Cardiac fibroblast (primary cell): ENCODE measurements around the gene ZNF213.
"Not testable (repeated sequence)": the region's sequence is repeated elsewhere in the genome, so short reads cannot be mapped to it uniquely, and the experiment has no call there.

Source experiments
- DNase-seq, 2 donors: peaks; one replicate each; pipeline versions ENCODE4 v3.0.0 to v3.0.0-alpha.2; 2010; ENCODE audit warnings: low read depth in 2 of 2
- H3K4me3 ChIP-seq, 2 donors: replicated peaks in 1 of 2; 1 replicate in 1 of 2; 2 replicates in 1 of 2; pipeline ENCODE4 v1.5.1; 2011; ENCODE audit warnings: low read depth in 2 of 2, low read length in 2 of 2, mild to moderate bottlenecking in 2 of 2, moderate library complexity in 1 of 2
- CTCF ChIP-seq: IDR thresholded peaks from one replicate; pipeline ENCODE4 v1.5.1; 2011; ENCODE audit warnings: low read depth, mild to moderate bottlenecking, low read length, inconsistent platforms

ZNF213 gene

GRCh38 chr16:3171855-3172593 lies 37.2 kb downstream of the ZNF213 start:
- TF ChIP-seq CTCF = no peak
- peak in 1 of 2 donors; percentile 89 for DNase-seq
- no peak overlapping the region for H3K4me3 ChIP-seq

- peak in 1 of 2 donors; percentile 50 for DNase-seq
- peak; percentile 41 for TF ChIP-seq CTCF
- H3K4me3 ChIP-seq = no peak overlapping the region
Observed at GRCh38 chr16:3173892-3174617, 39.2 kb downstream of the ZNF213 start.

GRCh38 chr16:3174618-3175148 lies 39.9 kb downstream of the ZNF213 start:
- H3K4me3 ChIP-seq = no peak overlapping the region
- no peak for DNase-seq
- TF ChIP-seq CTCF = no peak

- peak; percentile 22 to 87 for DNase-seq
- peak overlapping the region in 1 of 2 donors; percentile 39 for H3K4me3 ChIP-seq
- no peak for TF ChIP-seq CTCF
Observed at GRCh38 chr16:3175157-3176093, 40.6 kb downstream of the ZNF213 start.

GRCh38 chr16:3179651-3180050 lies 44.8 kb downstream of the ZNF213 start:
- no peak for DNase-seq
- TF ChIP-seq CTCF = no peak
- no peak overlapping the region for H3K4me3 ChIP-seq

GRCh38 chr16:3180445-3180878 lies 45.6 kb downstream of the ZNF213 start:
- H3K4me3 ChIP-seq = peak overlapping the region in 1 of 2 donors; percentile 16
- TF ChIP-seq CTCF = no peak
- DNase-seq = peak in 1 of 2 donors; percentile 77

GRCh38 chr16:3182293-3182607 lies 47.4 kb downstream of the ZNF213 start:
- H3K4me3 ChIP-seq, DNase-seq: not testable (repeated sequence)
